KMS-11 (cell line): Measurements from ENCODE around the gene SLC22A7.

Experiments used
- H2AFZ ChIP-seq: fragments of 200-600 bp; sonication (generic); 2 replicates; pipeline ENCODE4 v1.6.1; 2016; ENCODE audit warnings: antibody characterized with exemption, mixed run types, low read depth
- H3K27ac ChIP-seq: fragments of 200-600 bp; sonication (generic); 2 replicates; pipeline ENCODE4 v1.6.1; 2016; ENCODE audit warnings: mild to moderate bottlenecking, mixed run types
- H3K27me3 ChIP-seq: fragments of 200-600 bp; sonication (generic); 2 replicates; pipeline ENCODE4 v1.6.1; 2017; ENCODE audit warnings: mild to moderate bottlenecking, low read depth, mixed run types, moderate library complexity; ENCODE audit not compliant: insufficient read depth
- H3K36me3 ChIP-seq: fragments of 200-600 bp; sonication (generic); 2 replicates; pipeline ENCODE4 v1.6.1; 2017; ENCODE audit warnings: mild to moderate bottlenecking, mixed run types; ENCODE audit not compliant: insufficient read depth
- H3K4me1 ChIP-seq: fragments of 200-600 bp; sonication (generic); 2 replicates; pipeline ENCODE4 v1.6.1; 2016; ENCODE audit warnings: mild to moderate bottlenecking, low read depth, mixed run types; ENCODE audit not compliant: poor library complexity, severe bottlenecking
- H3K4me2 ChIP-seq: fragments of 200-600 bp; sonication (generic); 2 replicates; pipeline ENCODE4 v1.7.0; 2016; ENCODE audit warnings: mild to moderate bottlenecking, mixed run types
- H3K4me3 ChIP-seq: fragments of 200-600 bp; sonication (generic); IDR thresholded peaks from 2 replicates; pipeline ENCODE4 v1.6.1; 2017; ENCODE audit warnings: low read depth, low read length, mixed read lengths; ENCODE audit not compliant: insufficient read depth
- H3K79me2 ChIP-seq: fragments of 200-600 bp; sonication (generic); 2 replicates; pipeline ENCODE4 v1.6.1; 2016; ENCODE audit warnings: low read depth, mixed run types; ENCODE audit not compliant: insufficient read depth
- H3K9ac ChIP-seq: fragments of 200-600 bp; sonication (generic); 2 replicates; pipeline ENCODE4 v1.6.1; 2016; ENCODE audit warnings: mild to moderate bottlenecking, mixed run types
- H4K20me1 ChIP-seq: fragments of 200-600 bp; sonication (generic); 2 replicates; pipeline ENCODE4 v1.6.1; 2016; ENCODE audit warnings: mild to moderate bottlenecking, mixed run types; ENCODE audit not compliant: insufficient read depth
- CTCF ChIP-seq: fragments of 200-600 bp; sonication (generic); conservative IDR thresholded peaks from 2 replicates; pipeline ENCODE4 v1.6.1; 2017; ENCODE audit warnings: low read depth, mild to moderate bottlenecking, antibody characterized with exemption, low read length, moderate library complexity, mixed read lengths

The SLC22A7 gene

GRCh38 chr6:43268782-43269272 lies 29.2 kb upstream of the SLC22A7 start:
- H3K27me3 ChIP-seq = no peaks in the 10 kb centered on the region
- no peak overlapping the region for H3K27ac ChIP-seq
- H2AFZ ChIP-seq = no peak overlapping the region
- no peak for TF ChIP-seq CTCF
- H3K4me3 ChIP-seq = no peak overlapping the region
- H4K20me1 ChIP-seq = no peaks in the 10 kb centered on the region
- H3K79me2 ChIP-seq = no peaks in the 10 kb centered on the region
- no peaks in the 10 kb centered on the region for H3K4me1 ChIP-seq
- H3K9ac ChIP-seq = no peak overlapping the region
- H3K4me2 ChIP-seq = no peak overlapping the region
- H3K36me3 ChIP-seq = no peaks in the 10 kb centered on the region

GRCh38 chr6:43269273-43270007 lies 28.6 kb upstream of the SLC22A7 start:
- no peak overlapping the region for H3K4me3 ChIP-seq
- no peak overlapping the region for H2AFZ ChIP-seq
- H3K4me1 ChIP-seq = no peaks in the 10 kb centered on the region
- H3K4me2 ChIP-seq = no peak overlapping the region
- no peak for TF ChIP-seq CTCF
- no peak overlapping the region for H3K9ac ChIP-seq
- H3K79me2 ChIP-seq = no peaks in the 10 kb centered on the region
- no peaks in the 10 kb centered on the region for H3K36me3 ChIP-seq
- no peaks in the 10 kb centered on the region for H3K27me3 ChIP-seq
- no peaks in the 10 kb centered on the region for H4K20me1 ChIP-seq
- no peak overlapping the region for H3K27ac ChIP-seq

GRCh38 chr6:43271103-43271815 lies 26.8 kb upstream of the SLC22A7 start:
- H3K79me2 ChIP-seq = no peaks in the 10 kb centered on the region
- no peak overlapping the region for H3K4me3 ChIP-seq
- H2AFZ ChIP-seq = no peak overlapping the region
- H3K36me3 ChIP-seq = no peaks in the 10 kb centered on the region
- H4K20me1 ChIP-seq = no peaks in the 10 kb centered on the region
- TF ChIP-seq CTCF = no peak
- H3K27me3 ChIP-seq = no peaks in the 10 kb centered on the region
- no peaks in the 10 kb centered on the region for H3K4me1 ChIP-seq
- H3K27ac ChIP-seq = no peak overlapping the region
- no peak overlapping the region for H3K4me2 ChIP-seq
- no peak overlapping the region for H3K9ac ChIP-seq

- Histone ChIP-seq H2AFZ (no peak overlapping the region), H3K9ac (no peak overlapping the region), H3K4me1 (no peaks in the 10 kb centered on the region), H3K27ac (no peak overlapping the region), H3K27me3 (no peaks in the 10 kb centered on the region), H4K20me1 (no peaks in the 10 kb centered on the region), H3K4me2 (no peak overlapping the region), H3K36me3 (no peaks in the 10 kb centered on the region), H3K4me3 (no peak overlapping the region), H3K79me2 (no peaks in the 10 kb centered on the region)
- no peak for TF ChIP-seq CTCF
These were observed 26.1 kb upstream of the SLC22A7 start for GRCh38 chr6:43271944-43272343.
